ENCODE results near the gene LGMN. TPM values are rescaled to one million over a fixed set of nuclear protein-coding genes. Genes with fewer than 3 reads are reported as not detected.

Gene LGMN
- total and polyA plus RNA-seq, 2 donors (not counting 1 experiment from before 2014, with no cell fraction given), result 17.6 to 21.1 TPM

DNA sequence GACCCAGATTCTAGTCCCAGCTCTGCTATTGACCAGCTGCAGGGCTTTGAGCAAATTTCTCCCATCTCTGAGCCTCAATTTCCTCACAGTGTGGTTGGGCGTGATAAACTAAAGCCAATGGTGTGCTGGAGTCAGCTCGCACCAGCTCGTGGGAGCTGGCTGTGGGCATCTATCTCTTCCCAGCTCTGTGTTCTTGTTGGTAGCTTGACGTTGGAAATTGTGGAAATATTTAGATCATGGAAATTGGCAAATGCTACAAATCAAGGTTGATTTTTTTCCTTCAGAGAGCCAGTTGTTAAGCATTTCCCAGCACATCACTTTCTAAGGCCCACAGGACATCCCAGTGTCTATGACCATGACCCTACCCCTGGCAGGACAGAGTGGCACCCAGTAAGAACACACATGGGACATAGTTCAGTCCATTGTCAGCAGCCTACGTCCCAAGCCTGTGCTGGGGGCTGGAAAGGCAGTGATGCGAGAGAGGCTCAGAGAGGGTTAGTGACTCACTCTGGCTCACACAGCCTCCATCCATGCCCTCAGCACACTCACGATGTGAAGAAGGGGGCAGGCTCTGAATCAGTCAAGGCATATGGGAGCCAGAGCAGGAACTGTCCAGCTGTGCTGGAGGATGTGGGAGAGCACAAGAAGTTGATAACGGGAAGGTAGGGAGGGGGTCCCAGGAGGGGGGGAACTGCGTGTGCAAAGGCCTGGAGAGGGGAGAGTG lies 77.6 kb downstream of the LGMN start:
- Histone ChIP-seq H3K9ac (ENCODE audit: low read length) (no peak overlapping the region), H3K4me1 (ENCODE audit: control insufficient read depth in 2 of 2, insufficient read depth in 2 of 2, low read length in 2 of 2) (peaks cover 55 to 74% of the 10 kb centered on the region in 2 donors), H3K4me3 (ENCODE audit: control extremely low read depth in 1 of 5, extremely low read depth in 1 of 5, insufficient read depth in 1 of 5, low read depth in 2 of 5, low read length in 4 of 5) (no peak overlapping the region), H3K4me2 (replicated peaks; ENCODE audit: low read depth, low read length, poor library complexity, severe bottlenecking) (peak overlapping the region; percentile 34), H3K27me3 (replicated peaks in 1 of 4; ENCODE audit: control extremely low read depth in 1 of 4, control insufficient read depth in 3 of 4, insufficient read depth in 4 of 4, low read length in 3 of 4) (no peaks in the 10 kb centered on the region), H3K9me3 (ENCODE audit: control extremely low read depth in 1 of 3, control insufficient read depth in 2 of 3, insufficient read depth in 1 of 3, low read length in 2 of 3) (peaks cover 0 to 4% (median 0%) of the 10 kb centered on the region in 3 donors), H3K36me3 (replicated peaks in 1 of 2; ENCODE audit: control extremely low read depth in 1 of 2, control insufficient read depth in 1 of 2, extremely low read depth in 1 of 2, insufficient read depth in 2 of 2, low read length in 1 of 2) (peaks cover 0 to 74% of the 10 kb centered on the region in 2 experiments), H3K27ac (ENCODE audit: low read length in 2 of 2) (peak overlapping the region in 1 of 2 donors; percentile 29), H2AFZ (ENCODE audit: insufficient read depth, low read depth, low read length, poor library complexity, severe bottlenecking) (no peak overlapping the region), H4K20me1 (ENCODE audit: control insufficient read depth, insufficient read depth, low read length, poor library complexity, severe bottlenecking) (peaks cover 84% of the 10 kb centered on the region), H3K79me2 (ENCODE audit: control insufficient read depth, insufficient read depth, low read length) (peaks cover 93% of the 10 kb centered on the region)
- intact Hi-C loops (cut with micrococcal nuclease), result no loop called here
- no peak for TF ChIP-seq EZH2 (IDR thresholded peaks at IDR 0.05; ENCODE audit: borderline replicate concordance, insufficient read depth, low read depth, low read length, poor library complexity, severe bottlenecking)
- TF ChIP-seq, protein P1, sequence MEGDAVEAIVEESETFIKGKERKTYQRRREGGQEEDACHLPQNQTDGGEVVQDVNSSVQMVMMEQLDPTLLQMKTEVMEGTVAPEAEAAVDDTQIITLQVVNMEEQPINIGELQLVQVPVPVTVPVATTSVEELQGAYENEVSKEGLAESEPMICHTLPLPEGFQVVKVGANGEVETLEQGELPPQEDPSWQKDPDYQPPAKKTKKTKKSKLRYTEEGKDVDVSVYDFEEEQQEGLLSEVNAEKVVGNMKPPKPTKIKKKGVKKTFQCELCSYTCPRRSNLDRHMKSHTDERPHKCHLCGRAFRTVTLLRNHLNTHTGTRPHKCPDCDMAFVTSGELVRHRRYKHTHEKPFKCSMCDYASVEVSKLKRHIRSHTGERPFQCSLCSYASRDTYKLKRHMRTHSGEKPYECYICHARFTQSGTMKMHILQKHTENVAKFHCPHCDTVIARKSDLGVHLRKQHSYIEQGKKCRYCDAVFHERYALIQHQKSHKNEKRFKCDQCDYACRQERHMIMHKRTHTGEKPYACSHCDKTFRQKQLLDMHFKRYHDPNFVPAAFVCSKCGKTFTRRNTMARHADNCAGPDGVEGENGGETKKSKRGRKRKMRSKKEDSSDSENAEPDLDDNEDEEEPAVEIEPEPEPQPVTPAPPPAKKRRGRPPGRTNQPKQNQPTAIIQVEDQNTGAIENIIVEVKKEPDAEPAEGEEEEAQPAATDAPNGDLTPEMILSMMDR (IDR thresholded peaks at IDR 0.05), result no peak
- ATAC-seq (ENCODE audit: low read depth) (no peak), DNase-seq (no peak)
- WGBS (ENCODE audit: insufficient coverage), result 79% methylated on average over 8 of the region's 9 CpGs
- ChIA-PET POLR2A (interaction anchor here (0.6 to 0.7 kb wide), 2 partner anchors 14 to 549 kb away, joined by 3 to 6 read pairs; partner anchors contain the start of gene CPSF2), CTCF (interaction anchor here (1.0 to 2.1 kb wide), 11 partner anchors 11 to 85 kb away, joined by 3 to 13 read pairs (median 7); no protein-coding TSS in a partner anchor)
- Mint-ChIP-seq H3K27me3 (no peaks in the 10 kb centered on the region), H3K27ac (peak overlapping the region; percentile 75), H3K9me3 (ENCODE audit: insufficient read depth) (no peaks in the 10 kb centered on the region), H3K4me3 (no peak overlapping the region), H3K4me1 (peaks cover 84% of the 10 kb centered on the region)

DNA sequence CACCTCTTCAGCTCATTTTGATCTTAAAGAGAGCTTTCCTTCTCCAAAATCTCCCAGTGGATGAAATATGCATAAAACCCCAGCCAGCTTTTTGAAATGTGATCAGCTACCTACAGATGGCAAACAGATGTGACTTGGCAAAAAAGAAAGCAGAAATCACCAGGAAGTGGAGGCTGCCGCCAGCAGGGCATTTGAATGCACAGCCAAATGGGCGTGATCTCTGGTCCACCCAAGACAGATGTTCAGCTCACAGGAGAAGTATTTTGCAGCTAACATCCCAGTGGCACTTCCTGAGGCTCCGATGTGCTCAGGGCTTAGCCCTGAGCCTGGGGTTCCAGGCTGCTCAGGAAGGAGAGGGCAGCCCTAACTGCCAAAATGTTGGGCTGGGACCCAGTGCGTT lies 78.3 kb downstream of the LGMN start:
- ChIA-PET POLR2A (interaction anchor here (0.6 to 0.7 kb wide), 2 partner anchors 15 to 548 kb away, joined by 3 to 6 read pairs; partner anchors contain the start of gene CPSF2), CTCF (interaction anchor here (0.6 to 2.1 kb wide), 18 partner anchors 10 to 93 kb away, joined by 3 to 13 read pairs (median 4); no protein-coding TSS in a partner anchor)
- Histone ChIP-seq H3K4me3 (ENCODE audit: control extremely low read depth in 1 of 5, extremely low read depth in 1 of 5, insufficient read depth in 1 of 5, low read depth in 2 of 5, low read length in 4 of 5) (no peak overlapping the region), H3K27ac (ENCODE audit: low read length in 2 of 2) (peak overlapping the region in 1 of 2 donors; percentile 29), H2AFZ (ENCODE audit: insufficient read depth, low read depth, low read length, poor library complexity, severe bottlenecking) (no peak overlapping the region), H3K9me3 (ENCODE audit: control extremely low read depth in 1 of 3, control insufficient read depth in 2 of 3, insufficient read depth in 1 of 3, low read length in 2 of 3) (peaks cover 0 to 4% (median 0%) of the 10 kb centered on the region in 3 donors), H3K9ac (ENCODE audit: low read length) (no peak overlapping the region), H3K4me1 (ENCODE audit: control insufficient read depth in 2 of 2, insufficient read depth in 2 of 2, low read length in 2 of 2) (peaks cover 53 to 74% of the 10 kb centered on the region in 2 donors), H3K4me2 (replicated peaks; ENCODE audit: low read depth, low read length, poor library complexity, severe bottlenecking) (peak overlapping the region; percentile 34), H3K79me2 (ENCODE audit: control insufficient read depth, insufficient read depth, low read length) (peaks cover 91% of the 10 kb centered on the region), H3K27me3 (replicated peaks in 1 of 4; ENCODE audit: control extremely low read depth in 1 of 4, control insufficient read depth in 3 of 4, insufficient read depth in 4 of 4, low read length in 3 of 4) (no peaks in the 10 kb centered on the region), H4K20me1 (ENCODE audit: control insufficient read depth, insufficient read depth, low read length, poor library complexity, severe bottlenecking) (peaks cover 81% of the 10 kb centered on the region), H3K36me3 (replicated peaks in 1 of 2; ENCODE audit: control extremely low read depth in 1 of 2, control insufficient read depth in 1 of 2, extremely low read depth in 1 of 2, insufficient read depth in 2 of 2, low read length in 1 of 2) (peaks cover 0 to 70% of the 10 kb centered on the region in 2 experiments)
- Mint-ChIP-seq H3K9me3 (ENCODE audit: insufficient read depth) (no peaks in the 10 kb centered on the region), H3K27me3 (no peaks in the 10 kb centered on the region), H3K4me3 (peak overlapping the region; percentile 33), H3K4me1 (peaks cover 81% of the 10 kb centered on the region), H3K27ac (peak overlapping the region; percentile 75)
- WGBS (ENCODE audit: insufficient coverage), result 16% methylated on average over 4 of the region's 4 CpGs
- DNase-seq (peak; percentile 50), ATAC-seq (ENCODE audit: low read depth) (no peak)
- TF ChIP-seq, protein P1 (IDR thresholded peaks at IDR 0.05), result no peak
- no peak for TF ChIP-seq EZH2 (IDR thresholded peaks at IDR 0.05; ENCODE audit: borderline replicate concordance, insufficient read depth, low read depth, low read length, poor library complexity, severe bottlenecking)
- intact Hi-C loops (cut with micrococcal nuclease), result no loop called here

All from B cell (primary cell).